ENCODE data around the gene BLOC1S1. TPM values are rescaled to one million over a fixed set of nuclear protein-coding genes. Genes with fewer than 3 reads are reported as not detected.

BLOC1S1 gene
- total and polyA plus RNA-seq, 7 donors = 127 to 260 (median 185) TPM

- peaks cover 0 to 89% of the 10 kb centered on the region in 2 donors for H3K36me3 ChIP-seq (ENCODE audit: insufficient read depth in 1 of 2, low read depth in 1 of 2)
- no peaks in the 10 kb centered on the region for H3K4me1 ChIP-seq
- no peak overlapping the region for H3K27ac ChIP-seq
- no peaks in the 10 kb centered on the region for H3K9me3 ChIP-seq
- ATAC-seq (no peak), DNase-seq (no peak)
- no peak overlapping the region for H3K4me3 ChIP-seq
- intact Hi-C loops (cut with DNase I) = no loop called here
- H3K27me3 ChIP-seq (ENCODE audit: insufficient read depth in 3 of 3, low read length in 2 of 3) = no peaks in the 10 kb centered on the region
- 95 to 100% (median 97%) methylated on average over 4 of the region's 4 CpGs for WGBS, 3 donors
- TF ChIP-seq CTCF (IDR thresholded peaks at IDR 0.05) = no peak
Observed at GRCh38 chr12:55694651-55695050, 21.2 kb upstream of the BLOC1S1 start.

GRCh38 chr12:55695349-55695748 is 20.5 kb upstream of the BLOC1S1 start:
- H3K27me3 ChIP-seq (ENCODE audit: insufficient read depth in 3 of 3, low read length in 2 of 3) = no peaks in the 10 kb centered on the region
- H3K4me1 ChIP-seq = peaks cover 4% of the 10 kb centered on the region
- 73 to 76% (median 73%) methylated on average over 7 of the region's 7 CpGs for WGBS, 3 donors
- intact Hi-C loops (cut with DNase I) = no loop called here
- DNase-seq = no peak
- TF ChIP-seq CTCF (IDR thresholded peaks at IDR 0.05) = no peak
- no peak overlapping the region for H3K4me3 ChIP-seq
- no peak for ATAC-seq
- peaks cover 0 to 96% of the 10 kb centered on the region in 2 donors for H3K36me3 ChIP-seq (ENCODE audit: insufficient read depth in 1 of 2, low read depth in 1 of 2)
- no peak overlapping the region for H3K27ac ChIP-seq
- H3K9me3 ChIP-seq = no peaks in the 10 kb centered on the region

- DNase-seq = no peak
- peaks cover 11% of the 10 kb centered on the region for H3K4me1 ChIP-seq
- H3K9me3 ChIP-seq = no peaks in the 10 kb centered on the region
- WGBS, 3 donors = 86 to 89% (median 88%) methylated on average over 6 of the region's 6 CpGs
- no peak overlapping the region for H3K27ac ChIP-seq
- no peak for ATAC-seq
- H3K36me3 ChIP-seq (ENCODE audit: insufficient read depth in 1 of 2, low read depth in 1 of 2) = peaks cover 0 to 95% of the 10 kb centered on the region in 2 donors
- intact Hi-C loops (cut with DNase I) = no loop called here
- H3K27me3 ChIP-seq (ENCODE audit: insufficient read depth in 3 of 3, low read length in 2 of 3) = no peaks in the 10 kb centered on the region
- TF ChIP-seq CTCF (IDR thresholded peaks at IDR 0.05) = no peak
- H3K4me3 ChIP-seq = no peak overlapping the region
Observed at GRCh38 chr12:55696141-55696540, 19.7 kb upstream of the BLOC1S1 start.

GRCh38 chr12:55696796-55697462 is 18.9 kb upstream of the BLOC1S1 start:
- Histone ChIP-seq H3K4me1 (peaks cover 19% of the 10 kb centered on the region), H3K9me3 (no peaks in the 10 kb centered on the region), H3K36me3 (ENCODE audit: insufficient read depth in 1 of 2, low read depth in 1 of 2) (peaks cover 0 to 94% of the 10 kb centered on the region in 2 donors), H3K27ac (no peak overlapping the region), H3K27me3 (ENCODE audit: insufficient read depth in 3 of 3, low read length in 2 of 3) (no peaks in the 10 kb centered on the region), H3K4me3 (no peak overlapping the region)
- WGBS, 3 donors = 78 to 82% (median 81%) methylated on average over 19 of the region's 19 CpGs
- intact Hi-C loops (cut with DNase I) = no loop called here
- DNase-seq = no peak
- no peak for ATAC-seq
- no peak for TF ChIP-seq CTCF (IDR thresholded peaks at IDR 0.05)

GRCh38 chr12:55697686-55698085 is 18.2 kb upstream of the BLOC1S1 start:
- DNase-seq (peak in 1 of 2 donors; percentile 31), ATAC-seq (no peak)
- TF ChIP-seq CTCF (IDR thresholded peaks at IDR 0.05) = no peak
- WGBS, 3 donors = 89 to 90% (median 90%) methylated on average over 7 of the region's 7 CpGs
- intact Hi-C loops (cut with DNase I) = no loop called here
- Histone ChIP-seq H3K27me3 (ENCODE audit: insufficient read depth in 3 of 3, low read length in 2 of 3) (no peaks in the 10 kb centered on the region), H3K4me1 (peaks cover 25% of the 10 kb centered on the region), H3K4me3 (no peak overlapping the region), H3K27ac (no peak overlapping the region), H3K9me3 (no peaks in the 10 kb centered on the region), H3K36me3 (ENCODE audit: insufficient read depth in 1 of 2, low read depth in 1 of 2) (peaks cover 0 to 93% of the 10 kb centered on the region in 2 donors)

All from psoas muscle (tissue), 8 donors.